ENCODE data around the gene FBXO44.

DNA sequence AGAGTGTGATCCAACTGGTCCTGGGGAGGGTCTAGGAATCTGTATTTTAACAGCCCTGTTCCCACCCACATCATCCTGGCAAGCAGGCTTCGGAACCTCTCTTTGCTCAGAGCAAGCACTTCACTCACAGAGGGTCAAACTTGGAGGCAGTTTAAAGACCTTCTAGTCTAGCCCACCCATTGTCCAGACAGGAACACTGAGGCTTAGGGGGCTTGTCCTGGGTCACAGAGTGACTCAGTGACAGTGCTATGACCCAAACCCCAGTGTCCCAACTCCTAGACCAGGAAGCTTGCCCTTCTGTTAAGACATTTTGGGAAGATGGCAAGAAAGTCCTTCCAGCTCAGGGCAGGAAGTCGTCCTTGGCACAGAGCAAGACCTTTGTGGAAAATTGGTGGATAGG is 36.9 kb upstream of the FBXO44 start:
- TF ChIP-seq, protein P1, sequence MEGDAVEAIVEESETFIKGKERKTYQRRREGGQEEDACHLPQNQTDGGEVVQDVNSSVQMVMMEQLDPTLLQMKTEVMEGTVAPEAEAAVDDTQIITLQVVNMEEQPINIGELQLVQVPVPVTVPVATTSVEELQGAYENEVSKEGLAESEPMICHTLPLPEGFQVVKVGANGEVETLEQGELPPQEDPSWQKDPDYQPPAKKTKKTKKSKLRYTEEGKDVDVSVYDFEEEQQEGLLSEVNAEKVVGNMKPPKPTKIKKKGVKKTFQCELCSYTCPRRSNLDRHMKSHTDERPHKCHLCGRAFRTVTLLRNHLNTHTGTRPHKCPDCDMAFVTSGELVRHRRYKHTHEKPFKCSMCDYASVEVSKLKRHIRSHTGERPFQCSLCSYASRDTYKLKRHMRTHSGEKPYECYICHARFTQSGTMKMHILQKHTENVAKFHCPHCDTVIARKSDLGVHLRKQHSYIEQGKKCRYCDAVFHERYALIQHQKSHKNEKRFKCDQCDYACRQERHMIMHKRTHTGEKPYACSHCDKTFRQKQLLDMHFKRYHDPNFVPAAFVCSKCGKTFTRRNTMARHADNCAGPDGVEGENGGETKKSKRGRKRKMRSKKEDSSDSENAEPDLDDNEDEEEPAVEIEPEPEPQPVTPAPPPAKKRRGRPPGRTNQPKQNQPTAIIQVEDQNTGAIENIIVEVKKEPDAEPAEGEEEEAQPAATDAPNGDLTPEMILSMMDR (IDR thresholded peaks at IDR 0.05; ENCODE audit: poor library complexity, severe bottlenecking) = no peak
- no peak for TF ChIP-seq EZH2 (IDR thresholded peaks at IDR 0.05; ENCODE audit: borderline replicate concordance, insufficient read depth, low read length, poor library complexity, severe bottlenecking)
